Measurements from ENCODE around the gene TOE1. TPM values are rescaled to one million over a fixed set of nuclear protein-coding genes. Genes with fewer than 3 reads are reported as not detected.

TOE1 gene
- total RNA-seq, 1 donor from 2014 or later = 4.3 TPM

GRCh38 chr1:45364294-45364693 lies 24.3 kb downstream of the TOE1 start:
- no peaks in the 10 kb centered on the region for H3K4me1 ChIP-seq (ENCODE audit: insufficient read depth, low read length)
- DNase-seq (ENCODE audit: low read depth) (no peak), FAIRE-seq (no peak)
- Mint-ChIP-seq H3K36me3 (ENCODE audit: low read depth, unreplicated experiment) (no peaks in the 10 kb centered on the region), H3K27me3 (ENCODE audit: low read depth, unreplicated experiment) (no peaks in the 10 kb centered on the region), H3K9me3 (ENCODE audit: unreplicated experiment) (no peaks in the 10 kb centered on the region), H3K27ac (ENCODE audit: unreplicated experiment) (no peak overlapping the region), H3K4me1 (ENCODE audit: low read depth, unreplicated experiment) (no peaks in the 10 kb centered on the region), H3K4me3 (ENCODE audit: unreplicated experiment) (no peak overlapping the region)
- H4K20me1 ChIP-seq (ENCODE audit: insufficient read depth, low read length) = no peaks in the 10 kb centered on the region
- H3K9ac ChIP-seq (ENCODE audit: low read length) = no peak overlapping the region
- H3K79me2 ChIP-seq (ENCODE audit: insufficient read depth, low read length) = no peaks in the 10 kb centered on the region
- H2AFZ ChIP-seq (ENCODE audit: low read depth, low read length) = no peak overlapping the region
- no peaks in the 10 kb centered on the region for H3K9me3 ChIP-seq (ENCODE audit: insufficient read depth, low read depth, low read length)
- H3K4me2 ChIP-seq (ENCODE audit: low read length) = no peak overlapping the region
- TF ChIP-seq EZH2 (IDR thresholded peaks at IDR 0.05; ENCODE audit: insufficient read depth, low read length) (no peak), CTCF (IDR thresholded peaks at IDR 0.05; ENCODE audit: insufficient read depth, low read depth, low read length) (no peak)
- no peaks in the 10 kb centered on the region for H3K36me3 ChIP-seq (ENCODE audit: insufficient read depth, low read length)
- no peak overlapping the region for H3K4me3 ChIP-seq (ENCODE audit: insufficient read depth, low read depth, low read length)
- H3K27ac ChIP-seq (ENCODE audit: low read depth, low read length) = no peak overlapping the region
- H3K27me3 ChIP-seq (ENCODE audit: insufficient read depth, low read length) = no peaks in the 10 kb centered on the region

GRCh38 chr1:45365051-45365450 lies 25.1 kb downstream of the TOE1 start:
- Histone ChIP-seq H3K4me2 (ENCODE audit: low read length) (no peak overlapping the region), H3K27me3 (ENCODE audit: insufficient read depth, low read length) (no peaks in the 10 kb centered on the region), H4K20me1 (ENCODE audit: insufficient read depth, low read length) (no peaks in the 10 kb centered on the region), H3K36me3 (ENCODE audit: insufficient read depth, low read length) (no peaks in the 10 kb centered on the region), H2AFZ (ENCODE audit: low read depth, low read length) (no peak overlapping the region), H3K79me2 (ENCODE audit: insufficient read depth, low read length) (no peaks in the 10 kb centered on the region), H3K9ac (ENCODE audit: low read length) (no peak overlapping the region), H3K4me1 (ENCODE audit: insufficient read depth, low read length) (no peaks in the 10 kb centered on the region), H3K27ac (ENCODE audit: low read depth, low read length) (no peak overlapping the region), H3K9me3 (ENCODE audit: insufficient read depth, low read depth, low read length) (no peaks in the 10 kb centered on the region), H3K4me3 (ENCODE audit: insufficient read depth, low read depth, low read length) (no peak overlapping the region)
- no peaks in the 10 kb centered on the region for H3K9me3 Mint-ChIP-seq (ENCODE audit: unreplicated experiment)
- no peak for TF ChIP-seq CTCF (IDR thresholded peaks at IDR 0.05; ENCODE audit: insufficient read depth, low read depth, low read length)
- no peak for TF ChIP-seq EZH2 (IDR thresholded peaks at IDR 0.05; ENCODE audit: insufficient read depth, low read length)
- H3K4me1 Mint-ChIP-seq (ENCODE audit: low read depth, unreplicated experiment) = no peaks in the 10 kb centered on the region
- no peak for FAIRE-seq
- no peak overlapping the region for H3K4me3 Mint-ChIP-seq (ENCODE audit: unreplicated experiment)
- H3K36me3 Mint-ChIP-seq (ENCODE audit: low read depth, unreplicated experiment) = no peaks in the 10 kb centered on the region
- no peak for DNase-seq (ENCODE audit: low read depth)
- H3K27me3 Mint-ChIP-seq (ENCODE audit: low read depth, unreplicated experiment) = no peaks in the 10 kb centered on the region
- H3K27ac Mint-ChIP-seq (ENCODE audit: unreplicated experiment) = no peak overlapping the region

GRCh38 chr1:45370575-45370974 lies 30.6 kb downstream of the TOE1 start:
- Histone ChIP-seq H3K27me3 (ENCODE audit: insufficient read depth, low read length) (no peaks in the 10 kb centered on the region), H3K36me3 (ENCODE audit: insufficient read depth, low read length) (no peaks in the 10 kb centered on the region), H3K27ac (ENCODE audit: low read depth, low read length) (no peak overlapping the region), H3K9me3 (ENCODE audit: insufficient read depth, low read depth, low read length) (no peaks in the 10 kb centered on the region), H4K20me1 (ENCODE audit: insufficient read depth, low read length) (no peaks in the 10 kb centered on the region), H2AFZ (ENCODE audit: low read depth, low read length) (no peak overlapping the region), H3K4me2 (ENCODE audit: low read length) (no peak overlapping the region), H3K79me2 (ENCODE audit: insufficient read depth, low read length) (no peaks in the 10 kb centered on the region), H3K4me1 (ENCODE audit: insufficient read depth, low read length) (no peaks in the 10 kb centered on the region), H3K9ac (ENCODE audit: low read length) (no peak overlapping the region), H3K4me3 (ENCODE audit: insufficient read depth, low read depth, low read length) (no peak overlapping the region)
- H3K27me3 Mint-ChIP-seq (ENCODE audit: low read depth, unreplicated experiment) = no peaks in the 10 kb centered on the region
- H3K27ac Mint-ChIP-seq (ENCODE audit: unreplicated experiment) = no peak overlapping the region
- H3K4me3 Mint-ChIP-seq (ENCODE audit: unreplicated experiment) = no peak overlapping the region
- no peak for TF ChIP-seq EZH2 (IDR thresholded peaks at IDR 0.05; ENCODE audit: insufficient read depth, low read length)
- TF ChIP-seq CTCF (IDR thresholded peaks at IDR 0.05; ENCODE audit: insufficient read depth, low read depth, low read length) = no peak
- no peaks in the 10 kb centered on the region for H3K36me3 Mint-ChIP-seq (ENCODE audit: low read depth, unreplicated experiment)
- H3K4me1 Mint-ChIP-seq (ENCODE audit: low read depth, unreplicated experiment) = no peaks in the 10 kb centered on the region
- FAIRE-seq (no peak), DNase-seq (ENCODE audit: low read depth) (no peak)
- no peaks in the 10 kb centered on the region for H3K9me3 Mint-ChIP-seq (ENCODE audit: unreplicated experiment)
